Osteocyte (in vitro differentiated cells): ENCODE measurements around the gene CYP2C8. TPM values are rescaled to one million over a fixed set of nuclear protein-coding genes. Genes with fewer than 3 reads are reported as not detected.

Source experiments
- DNase-seq: peaks from one replicate; pipeline ENCODE4 v3.0.0; 2021; ENCODE audit warnings: mixed read lengths; ENCODE audit not compliant: unreplicated experiment; ENCODE audit errors: extremely low spot score
- H3K27ac Mint-ChIP-seq: one replicate; pipeline ENCODE4 v1.8.0; 2021; ENCODE audit warnings: mild to moderate bottlenecking, mixed read lengths; ENCODE audit not compliant: unreplicated experiment
- H3K27me3 Mint-ChIP-seq: one replicate; pipeline ENCODE4 v1.8.0; 2021; ENCODE audit warnings: mixed read lengths; ENCODE audit not compliant: unreplicated experiment
- H3K36me3 Mint-ChIP-seq: one replicate; pipeline ENCODE4 v1.8.0; 2021; ENCODE audit warnings: mixed read lengths; ENCODE audit not compliant: unreplicated experiment
- H3K4me1 Mint-ChIP-seq: one replicate; pipeline ENCODE4 v1.8.0; 2021; ENCODE audit warnings: mixed read lengths; ENCODE audit not compliant: unreplicated experiment
- H3K4me3 Mint-ChIP-seq: one replicate; pipeline ENCODE4 v1.8.0; 2021; ENCODE audit warnings: mild to moderate bottlenecking, moderate library complexity, mixed read lengths; ENCODE audit not compliant: unreplicated experiment
- H3K9me3 Mint-ChIP-seq: one replicate; pipeline ENCODE4 v1.8.0; 2021; ENCODE audit warnings: mixed read lengths; ENCODE audit not compliant: unreplicated experiment
- CTCF ChIP-seq: fragments of 200-600 bp; sonication (generic); IDR thresholded peaks from 2 replicates; pipeline ENCODE4 v1.5.0; 2021; ENCODE audit warnings: antibody characterized with exemption, mild to moderate bottlenecking, moderate library complexity
- total RNA-seq: library from RNA; stranded (reverse); gene quantifications from 2 replicates; pipeline ENCODE4 v1.2.1, GENCODE V29; 2021

CYP2C8 gene
- total RNA-seq, 1 donor from 2014 or later = not detected

GRCh38 chr10:95026461-95026860 is 42.8 kb downstream of the CYP2C8 start:
- H3K9me3 Mint-ChIP-seq = no peaks in the 10 kb centered on the region
- TF ChIP-seq CTCF = no peak
- DNase-seq = no peak
- H3K27me3 Mint-ChIP-seq = no peaks in the 10 kb centered on the region
- no peak overlapping the region for H3K4me3 Mint-ChIP-seq
- no peaks in the 10 kb centered on the region for H3K4me1 Mint-ChIP-seq
- H3K36me3 Mint-ChIP-seq = no peaks in the 10 kb centered on the region
- no peak overlapping the region for H3K27ac Mint-ChIP-seq

- H3K4me3 Mint-ChIP-seq = no peak overlapping the region
These were observed 71.5 kb downstream of the CYP2C8 start for GRCh38 chr10:94997741-94998174.

GRCh38 chr10:94992811-94993210 is 76.5 kb downstream of the CYP2C8 start:
- no peak for DNase-seq
- H3K4me3 Mint-ChIP-seq = no peak overlapping the region
- no peaks in the 10 kb centered on the region for H3K4me1 Mint-ChIP-seq
- no peaks in the 10 kb centered on the region for H3K27me3 Mint-ChIP-seq
- no peak for TF ChIP-seq CTCF
- H3K27ac Mint-ChIP-seq = no peak overlapping the region
- H3K9me3 Mint-ChIP-seq = peaks cover 28% of the 10 kb centered on the region
- H3K36me3 Mint-ChIP-seq = no peaks in the 10 kb centered on the region

More at GRCh38 chr10:94997741-94998174, 71.5 kb downstream of the CYP2C8 start:
- Mint-ChIP-seq H3K27ac (no peak overlapping the region), H3K36me3 (no peaks in the 10 kb centered on the region), H3K9me3 (no peaks in the 10 kb centered on the region), H3K27me3 (no peaks in the 10 kb centered on the region), H3K4me1 (no peaks in the 10 kb centered on the region)
- no peak for DNase-seq
- TF ChIP-seq CTCF = no peak

- no peak for DNase-seq
- no peak overlapping the region for H3K4me3 Mint-ChIP-seq
- H3K36me3 Mint-ChIP-seq = no peaks in the 10 kb centered on the region
- H3K4me1 Mint-ChIP-seq = no peaks in the 10 kb centered on the region
- H3K9me3 Mint-ChIP-seq = peaks cover 31% of the 10 kb centered on the region
- H3K27me3 Mint-ChIP-seq = no peaks in the 10 kb centered on the region
- TF ChIP-seq CTCF = no peak
- H3K27ac Mint-ChIP-seq = no peak overlapping the region
These were observed 77.9 kb downstream of the CYP2C8 start for GRCh38 chr10:94991243-94991888.

GRCh38 chr10:94989192-94989591 is 80.1 kb downstream of the CYP2C8 start:
- no peak for DNase-seq
- no peak for TF ChIP-seq CTCF
- Mint-ChIP-seq H3K9me3 (peaks cover 31% of the 10 kb centered on the region), H3K4me3 (no peak overlapping the region), H3K4me1 (no peaks in the 10 kb centered on the region), H3K27me3 (no peaks in the 10 kb centered on the region), H3K36me3 (no peaks in the 10 kb centered on the region), H3K27ac (no peak overlapping the region)

Other genes starting within 250 kb of the CYP2C8 start
- gene CYP2C9, start 130.8 kb downstream of the CYP2C8 start, total RNA-seq = not detected in 2 replicates
- gene ACSM6, start 124.7 kb upstream of the CYP2C8 start, total RNA-seq = not detected in 2 replicates
- 71.7 and 73.8 TPM in 2 replicates for gene PDLIM1, start 221.5 kb upstream of the CYP2C8 start, total RNA-seq